NCI-H146 treated with DMSO at 0.1 percent for 48 hours (cell line): ENCODE measurements around the gene PYDC2.

Experiments
- DNase-seq: peaks from one replicate; lab custom pipeline; 2025; ENCODE audit not compliant: unreplicated experiment; lab: John Stamatoyannopoulos, UW

PYDC2 gene

DNA sequence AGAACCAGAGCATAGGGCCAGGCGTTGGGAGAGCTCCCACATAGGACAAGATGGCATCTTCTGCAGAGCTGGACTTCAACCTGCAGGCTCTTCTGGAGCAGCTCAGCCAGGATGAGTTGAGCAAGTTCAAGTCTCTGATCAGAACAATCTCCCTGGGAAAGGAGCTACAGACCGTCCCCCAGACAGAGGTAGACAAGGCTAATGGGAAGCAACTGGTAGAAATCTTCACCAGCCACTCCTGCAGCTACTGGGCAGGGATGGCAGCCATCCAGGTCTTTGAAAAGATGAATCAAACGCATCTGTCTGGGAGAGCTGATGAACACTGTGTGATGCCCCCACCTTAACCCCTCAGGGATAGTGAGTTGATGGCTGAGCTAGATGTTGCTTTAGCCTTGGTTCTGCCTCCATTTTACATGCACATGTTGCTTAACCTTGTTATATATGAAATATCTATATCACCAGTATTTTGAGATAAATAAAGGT, at the start of gene PYDC2:
Gene PYDC2, plus strand, starts transcription at position 51 of the 483 bp plus-strand sequence. Its CDS starts 0 bp downstream, at position 51.
- DNase-seq = no peak

- no peak for DNase-seq
Measured at GRCh38 chr3:191412759-191413158, 48.2 kb upstream of the PYDC2 start.

- no peak for DNase-seq
Measured at GRCh38 chr3:191414286-191414685, 46.7 kb upstream of the PYDC2 start.

DNA sequence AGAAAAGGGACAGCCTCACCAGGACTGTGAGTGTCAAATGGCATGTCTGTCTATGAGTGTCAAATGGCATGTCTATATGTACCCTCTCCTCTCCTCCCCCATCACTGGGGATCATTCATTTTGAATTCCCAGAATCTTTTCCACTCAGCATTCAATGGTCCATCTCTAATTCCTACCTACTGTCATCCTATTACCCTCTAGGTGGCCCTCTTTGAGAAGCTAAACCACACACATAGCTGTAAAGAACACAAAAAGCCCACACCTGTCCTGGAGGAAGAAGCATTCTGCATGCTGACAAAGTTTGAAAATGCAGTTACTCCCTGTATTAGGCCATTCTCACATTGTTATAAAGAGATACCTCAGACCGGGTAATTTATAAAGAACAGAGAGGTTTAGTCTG, 46.2 kb upstream of the PYDC2 start:
- DNase-seq = no peak

- no peak for DNase-seq
Measured at GRCh38 chr3:191415566-191415965, 45.4 kb upstream of the PYDC2 start.

DNA sequence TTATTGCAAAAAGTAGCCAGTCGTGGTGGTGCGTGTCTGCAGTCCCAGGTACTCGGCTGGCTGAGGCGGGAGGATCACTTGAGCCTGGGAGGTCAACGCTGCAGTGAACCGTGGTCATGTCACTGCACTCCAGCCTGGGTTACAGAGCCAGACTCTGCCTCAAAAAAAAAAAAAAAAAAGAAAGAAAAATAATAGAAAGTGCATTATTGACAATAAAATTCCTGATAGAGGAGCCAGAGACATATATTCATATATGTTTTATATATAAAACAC, 43.6 kb upstream of the PYDC2 start:
- no peak for DNase-seq

- no peak for DNase-seq
Measured at GRCh38 chr3:191420771-191421170, 40.2 kb upstream of the PYDC2 start.

DNA sequence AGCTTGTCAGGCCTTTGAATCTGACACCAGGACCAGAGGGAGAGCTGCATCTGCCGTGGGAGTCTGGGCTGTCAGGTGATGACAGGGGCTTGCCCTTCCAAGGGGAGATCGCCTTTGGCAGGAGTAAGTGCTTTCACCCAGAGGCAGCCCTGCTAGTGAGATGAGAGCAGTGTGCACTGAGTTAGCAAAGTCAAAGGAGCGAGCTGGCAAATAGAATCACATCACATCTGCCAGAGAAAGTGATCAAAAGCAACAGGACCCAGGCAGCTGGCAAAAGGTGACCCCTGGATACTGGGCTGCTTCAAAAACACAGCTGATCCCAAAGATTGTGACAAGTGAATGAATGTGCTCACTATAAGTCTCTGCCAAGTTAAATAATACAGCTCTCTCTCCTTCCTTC, 36.1 kb upstream of the PYDC2 start:
- DNase-seq = peak; percentile 80

DNA sequence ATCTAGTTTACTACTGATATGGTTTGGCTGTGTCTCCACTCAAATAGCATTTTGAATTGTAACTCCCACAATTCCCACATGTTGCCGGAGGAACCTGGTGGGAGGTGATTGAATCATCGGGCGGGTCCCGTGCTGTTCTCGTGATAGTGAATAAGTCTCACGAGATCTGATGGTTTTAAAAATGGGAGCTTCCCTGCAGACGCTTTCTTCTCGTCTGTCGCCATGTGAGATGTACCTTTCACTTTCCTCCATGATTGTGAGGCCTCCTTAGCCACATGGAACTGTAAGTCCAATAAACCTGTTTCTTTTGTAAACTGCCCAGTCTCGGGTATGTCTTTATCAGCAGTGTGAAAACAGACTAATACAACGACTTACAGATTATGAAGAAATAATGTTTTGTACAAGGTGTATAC, 35.6 kb upstream of the PYDC2 start:
- peak; percentile 84 for DNase-seq

DNA sequence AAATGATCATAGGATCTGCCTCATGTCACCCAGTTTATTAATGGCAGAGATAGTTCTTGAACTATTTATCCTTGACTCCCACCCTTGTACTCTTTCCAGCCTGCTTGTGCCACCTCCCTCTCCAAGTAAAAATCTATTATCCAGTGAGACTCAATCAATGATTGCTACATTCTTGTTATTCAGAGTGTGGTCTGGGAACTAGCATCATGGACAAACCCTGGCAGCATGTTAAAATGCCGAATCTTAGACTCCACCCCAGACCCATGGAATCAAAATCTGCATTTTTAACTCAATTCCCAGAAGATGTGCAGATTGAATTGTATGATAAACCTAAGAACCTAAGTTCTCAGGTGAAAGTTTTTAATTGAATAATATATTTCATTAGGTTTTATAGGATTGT, 34.7 kb upstream of the PYDC2 start:
- no peak for DNase-seq

DNA sequence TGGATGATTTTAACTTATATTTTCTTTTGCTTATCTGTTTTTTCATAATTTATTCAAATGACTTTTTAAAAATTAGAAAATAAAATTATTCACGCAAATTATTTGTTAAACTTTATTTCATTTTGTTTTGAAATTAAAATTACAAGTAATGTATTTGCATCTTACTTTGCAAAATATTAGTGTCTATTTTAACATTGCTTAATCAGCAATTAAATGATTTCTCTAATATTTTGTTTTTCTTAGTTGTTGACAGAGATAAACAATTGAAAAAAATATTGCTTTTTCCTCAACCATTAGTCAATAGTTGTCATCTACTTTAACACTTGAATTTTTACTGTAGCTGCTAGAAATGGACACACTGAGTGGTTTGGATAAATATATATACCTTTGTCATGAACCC, 32.8 kb upstream of the PYDC2 start:
- no peak for DNase-seq

DNA sequence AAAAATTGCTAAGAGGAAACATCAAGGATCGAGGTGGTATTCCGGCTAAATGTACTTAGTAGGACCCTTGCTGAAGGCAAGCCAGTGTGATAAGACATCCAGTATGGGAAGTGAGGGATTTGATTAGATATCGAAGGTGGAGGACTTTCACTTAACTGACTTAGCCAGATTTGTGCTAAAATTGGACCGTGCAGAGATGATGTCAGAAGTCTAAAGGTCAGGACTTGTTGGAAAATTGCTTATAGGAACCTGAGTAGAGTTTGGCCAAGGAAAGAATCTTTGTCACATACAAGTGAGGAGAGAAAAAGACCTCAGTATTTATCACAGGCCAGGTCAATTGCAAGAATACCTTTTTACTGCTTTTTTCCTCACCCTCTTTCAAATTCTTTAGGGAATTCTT, 30.9 kb upstream of the PYDC2 start:
- no peak for DNase-seq

GRCh38 chr3:191431160-191431822, 29.7 kb upstream of the PYDC2 start:
- no peak for DNase-seq

GRCh38 chr3:191432162-191432561, 28.8 kb upstream of the PYDC2 start:
- DNase-seq = no peak

DNA sequence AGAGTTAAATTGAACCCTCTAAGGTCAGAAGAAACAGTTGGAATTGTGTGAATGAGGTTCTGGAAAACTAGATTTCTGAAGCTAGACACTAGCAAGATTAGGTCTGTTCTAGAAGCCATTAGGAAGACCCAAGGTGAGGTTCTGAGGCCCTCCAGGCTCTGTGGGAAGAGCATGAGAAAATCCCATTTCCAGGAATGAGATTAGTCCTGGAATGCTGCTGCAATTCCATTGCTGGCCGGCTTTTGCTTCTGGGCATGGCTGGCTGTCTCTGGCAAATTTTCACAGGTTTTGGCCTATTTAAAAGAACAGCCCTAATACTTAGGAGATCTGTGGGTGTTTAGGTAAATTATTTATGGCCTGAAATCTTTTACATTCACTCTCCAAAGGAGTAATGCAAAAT, 26.9 kb upstream of the PYDC2 start:
- DNase-seq = no peak

GRCh38 chr3:191435981-191436380, 25.0 kb upstream of the PYDC2 start:
- no peak for DNase-seq

- no peak for DNase-seq
Measured at GRCh38 chr3:191438150-191438814, 22.7 kb upstream of the PYDC2 start.

DNA sequence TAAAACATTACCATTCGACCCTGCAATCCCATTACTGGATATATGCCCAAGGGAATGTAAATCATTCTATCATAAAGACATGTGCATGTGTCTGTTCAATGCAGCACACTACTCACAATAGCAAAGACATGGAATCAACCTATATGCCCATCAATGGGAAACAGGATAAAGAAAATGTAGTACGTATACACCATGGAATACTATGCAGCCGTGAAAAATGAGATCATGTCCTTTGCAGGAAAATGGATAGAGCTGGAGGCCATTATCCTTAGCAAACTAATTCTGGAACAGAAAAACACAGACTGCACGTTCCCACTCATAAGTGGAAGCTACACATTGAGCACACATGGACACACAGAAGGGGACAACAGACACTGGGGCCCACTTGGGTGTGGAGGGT, 20.4 kb upstream of the PYDC2 start:
- no peak for DNase-seq

GRCh38 chr3:191441687-191442086, 19.3 kb upstream of the PYDC2 start:
- DNase-seq = no peak

- no peak for DNase-seq
Measured at GRCh38 chr3:191444569-191444968, 16.4 kb upstream of the PYDC2 start.

- no peak for DNase-seq
Measured at GRCh38 chr3:191449256-191449655, 11.7 kb upstream of the PYDC2 start.

- DNase-seq = no peak
Measured at GRCh38 chr3:191455257-191455952, 5.6 kb upstream of the PYDC2 start.
